ENCODE data around the gene CRLF3.
"Not testable (repeated sequence)": the region's sequence is repeated elsewhere in the genome, so short reads cannot be mapped to it uniquely, and the experiment has no call there.

The CRLF3 gene

DNA sequence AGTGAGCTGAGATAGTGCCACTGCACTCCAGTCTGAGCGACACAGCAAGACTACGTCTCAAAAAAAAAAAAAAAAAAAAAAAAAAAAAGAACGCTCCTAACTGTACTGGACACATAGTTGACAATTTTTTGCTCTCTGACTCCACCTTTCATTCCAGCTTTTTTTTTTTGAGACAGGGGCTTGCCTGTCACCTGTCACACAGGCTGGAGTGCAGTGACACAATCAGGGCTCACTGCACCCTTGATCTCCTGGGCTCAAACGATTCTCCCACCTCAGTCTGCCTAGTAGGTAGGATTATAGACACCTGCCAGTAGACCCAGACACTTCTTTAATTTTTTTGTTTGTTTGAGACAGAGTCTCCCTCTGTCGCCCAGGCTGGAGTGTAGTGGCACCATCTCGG, 2.6 kb upstream of the CRLF3 start:
- H3K9ac ChIP-seq = no peak overlapping the region
- H3K4me2 ChIP-seq = no peak overlapping the region
- no peaks in the 10 kb centered on the region for H3K36me3 ChIP-seq (ENCODE audit: insufficient read depth)
- no peak overlapping the region for H3K4me3 ChIP-seq (IDR thresholded peaks at IDR 0.05; ENCODE audit: insufficient read depth, low read depth, low read length)
- H2AFZ ChIP-seq (ENCODE audit: low read depth) = no peak overlapping the region
- H4K20me1 ChIP-seq (ENCODE audit: insufficient read depth) = no peaks in the 10 kb centered on the region
- H3K79me2 ChIP-seq (ENCODE audit: insufficient read depth, low read depth) = peaks cover 28% of the 10 kb centered on the region
- H3K27me3 ChIP-seq (ENCODE audit: insufficient read depth, low read depth) = no peaks in the 10 kb centered on the region
- H3K4me1 ChIP-seq (ENCODE audit: low read depth, poor library complexity, severe bottlenecking) = peaks cover 31% of the 10 kb centered on the region
- H3K27ac ChIP-seq = no peak overlapping the region
- TF ChIP-seq, protein P1, sequence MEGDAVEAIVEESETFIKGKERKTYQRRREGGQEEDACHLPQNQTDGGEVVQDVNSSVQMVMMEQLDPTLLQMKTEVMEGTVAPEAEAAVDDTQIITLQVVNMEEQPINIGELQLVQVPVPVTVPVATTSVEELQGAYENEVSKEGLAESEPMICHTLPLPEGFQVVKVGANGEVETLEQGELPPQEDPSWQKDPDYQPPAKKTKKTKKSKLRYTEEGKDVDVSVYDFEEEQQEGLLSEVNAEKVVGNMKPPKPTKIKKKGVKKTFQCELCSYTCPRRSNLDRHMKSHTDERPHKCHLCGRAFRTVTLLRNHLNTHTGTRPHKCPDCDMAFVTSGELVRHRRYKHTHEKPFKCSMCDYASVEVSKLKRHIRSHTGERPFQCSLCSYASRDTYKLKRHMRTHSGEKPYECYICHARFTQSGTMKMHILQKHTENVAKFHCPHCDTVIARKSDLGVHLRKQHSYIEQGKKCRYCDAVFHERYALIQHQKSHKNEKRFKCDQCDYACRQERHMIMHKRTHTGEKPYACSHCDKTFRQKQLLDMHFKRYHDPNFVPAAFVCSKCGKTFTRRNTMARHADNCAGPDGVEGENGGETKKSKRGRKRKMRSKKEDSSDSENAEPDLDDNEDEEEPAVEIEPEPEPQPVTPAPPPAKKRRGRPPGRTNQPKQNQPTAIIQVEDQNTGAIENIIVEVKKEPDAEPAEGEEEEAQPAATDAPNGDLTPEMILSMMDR (conservative IDR thresholded peaks at IDR 0.05; ENCODE audit: low read depth, low read length) = no peak

GRCh38 chr17:30824002-30824355, 513 bp downstream of the CRLF3 start:
- peaks cover 50% of the 10 kb centered on the region for H3K79me2 ChIP-seq (ENCODE audit: insufficient read depth, low read depth)
- H3K27ac ChIP-seq = peak overlapping the region; percentile 45
- peak overlapping the region; percentile 98 for H2AFZ ChIP-seq (ENCODE audit: low read depth)
- no peaks in the 10 kb centered on the region for H3K36me3 ChIP-seq (ENCODE audit: insufficient read depth)
- no peaks in the 10 kb centered on the region for H3K27me3 ChIP-seq (ENCODE audit: insufficient read depth, low read depth)
- no peaks in the 10 kb centered on the region for H4K20me1 ChIP-seq (ENCODE audit: insufficient read depth)
- peaks cover 28% of the 10 kb centered on the region for H3K4me1 ChIP-seq (ENCODE audit: low read depth, poor library complexity, severe bottlenecking)
- TF ChIP-seq, protein P1 (conservative IDR thresholded peaks at IDR 0.05; ENCODE audit: low read depth, low read length) = no peak
- no peak overlapping the region for H3K4me3 ChIP-seq (IDR thresholded peaks at IDR 0.05; ENCODE audit: insufficient read depth, low read depth, low read length)
- H3K9ac ChIP-seq = peak overlapping the region; percentile 84
- H3K4me2 ChIP-seq = peak overlapping the region; percentile 98

DNA sequence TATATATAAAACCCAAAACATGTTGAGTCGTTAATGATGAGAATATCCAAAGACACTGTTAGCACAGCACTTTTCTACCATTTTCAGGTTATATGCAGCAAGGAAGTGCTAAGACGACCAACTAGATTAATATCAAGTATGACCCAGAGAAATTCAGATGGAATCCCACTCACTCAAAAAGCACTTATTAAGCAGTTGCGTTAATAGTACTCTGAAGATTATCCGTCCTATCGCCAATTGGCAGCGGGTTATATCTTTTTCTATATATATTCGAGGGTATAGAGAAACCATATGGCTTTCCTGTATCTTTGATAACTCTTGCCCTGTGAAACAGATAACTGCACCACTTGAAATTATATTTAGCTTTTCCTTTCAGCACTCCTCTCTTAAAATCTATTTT, 1.1 kb downstream of the CRLF3 start:
- Histone ChIP-seq H4K20me1 (ENCODE audit: insufficient read depth) (no peaks in the 10 kb centered on the region), H3K9ac (peak overlapping the region; percentile 84; the same call in 1 of the 2 replicates), H3K27ac (no peak overlapping the region), H3K4me2 (peak overlapping the region; percentile 98), H3K4me3 (IDR thresholded peaks at IDR 0.05; ENCODE audit: insufficient read depth, low read depth, low read length) (no peak overlapping the region), H3K27me3 (ENCODE audit: insufficient read depth, low read depth) (no peaks in the 10 kb centered on the region), H3K4me1 (ENCODE audit: low read depth, poor library complexity, severe bottlenecking) (peaks cover 28% of the 10 kb centered on the region), H3K79me2 (ENCODE audit: insufficient read depth, low read depth) (peaks cover 52% of the 10 kb centered on the region), H3K36me3 (ENCODE audit: insufficient read depth) (no peaks in the 10 kb centered on the region), H2AFZ (ENCODE audit: low read depth) (peak overlapping the region; percentile 98; the same call in 1 of the 2 replicates)
- TF ChIP-seq, protein P1 (conservative IDR thresholded peaks at IDR 0.05; ENCODE audit: low read depth, low read length) = no peak

- Histone ChIP-seq H3K4me1 (ENCODE audit: low read depth, poor library complexity, severe bottlenecking) (peaks cover 28% of the 10 kb centered on the region), H3K79me2 (ENCODE audit: insufficient read depth, low read depth) (peaks cover 52% of the 10 kb centered on the region), H3K4me2 (peak overlapping the region; percentile 98; the same call in 1 of the 2 replicates)
- not testable (repeated sequence) for H3K27ac ChIP-seq; H3K36me3 ChIP-seq (ENCODE audit: insufficient read depth); H3K4me3 ChIP-seq (IDR thresholded peaks at IDR 0.05; ENCODE audit: insufficient read depth, low read depth, low read length); H3K27me3 ChIP-seq (ENCODE audit: insufficient read depth, low read depth); H4K20me1 ChIP-seq (ENCODE audit: insufficient read depth); H3K9ac ChIP-seq; H2AFZ ChIP-seq (ENCODE audit: low read depth)
Observed at GRCh38 chr17:30822919-30823318, 1.6 kb downstream of the CRLF3 start.

DNA sequence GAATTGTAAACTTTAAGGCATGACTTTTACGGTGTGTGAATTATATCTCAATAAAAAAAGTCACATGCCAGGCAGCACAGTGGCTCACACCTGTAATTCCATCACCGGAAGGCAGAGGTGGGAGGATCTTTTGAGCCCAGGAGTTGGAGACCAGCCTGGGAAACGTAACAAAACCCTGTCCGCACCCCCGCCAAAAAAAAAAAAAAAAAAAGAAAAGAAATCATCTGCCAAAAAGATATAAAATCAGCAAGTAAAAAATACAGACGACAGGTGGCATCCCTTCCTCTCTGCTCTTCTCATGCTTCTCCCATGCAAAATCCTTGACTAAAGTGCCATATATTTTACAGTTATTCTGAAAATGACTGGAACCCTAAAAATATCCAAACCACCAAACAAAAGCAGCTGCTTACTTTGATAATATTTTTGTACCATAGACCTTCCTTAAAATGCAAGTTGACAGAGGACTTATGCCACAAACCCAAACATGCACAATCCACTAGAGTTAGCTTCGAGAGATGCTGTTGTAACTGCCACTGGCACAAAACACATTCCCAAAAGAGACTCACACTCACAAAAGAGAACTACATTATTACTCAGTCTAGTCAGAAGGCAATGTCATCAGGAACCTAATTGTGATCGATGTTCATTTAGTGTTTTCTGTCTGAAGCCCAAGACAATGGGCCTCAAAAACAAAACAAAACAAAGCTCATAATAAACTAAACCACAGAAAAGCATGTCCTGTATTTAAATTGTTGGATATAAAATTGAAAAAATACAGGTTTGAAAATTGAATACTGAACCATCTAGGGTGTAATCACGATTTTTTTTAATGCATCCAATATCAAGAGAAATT, 2.4 kb downstream of the CRLF3 start:
- H3K4me3 ChIP-seq (IDR thresholded peaks at IDR 0.05; ENCODE audit: insufficient read depth, low read depth, low read length) = no peak overlapping the region
- H3K27ac ChIP-seq = no peak overlapping the region
- TF ChIP-seq, protein P1 (conservative IDR thresholded peaks at IDR 0.05; ENCODE audit: low read depth, low read length) = no peak
- peaks cover 28% of the 10 kb centered on the region for H3K4me1 ChIP-seq (ENCODE audit: low read depth, poor library complexity, severe bottlenecking)
- no peaks in the 10 kb centered on the region for H4K20me1 ChIP-seq (ENCODE audit: insufficient read depth)
- H3K79me2 ChIP-seq (ENCODE audit: insufficient read depth, low read depth) = peaks cover 52% of the 10 kb centered on the region
- peak overlapping the region; percentile 98; the same call in 1 of the 2 replicates for H3K4me2 ChIP-seq
- H3K27me3 ChIP-seq (ENCODE audit: insufficient read depth, low read depth) = no peaks in the 10 kb centered on the region
- no peak overlapping the region for H3K9ac ChIP-seq
- H2AFZ ChIP-seq (ENCODE audit: low read depth) = no peak overlapping the region
- no peaks in the 10 kb centered on the region for H3K36me3 ChIP-seq (ENCODE audit: insufficient read depth)
